Measurements from ENCODE around the gene C16orf90.

C16orf90 gene

DNA sequence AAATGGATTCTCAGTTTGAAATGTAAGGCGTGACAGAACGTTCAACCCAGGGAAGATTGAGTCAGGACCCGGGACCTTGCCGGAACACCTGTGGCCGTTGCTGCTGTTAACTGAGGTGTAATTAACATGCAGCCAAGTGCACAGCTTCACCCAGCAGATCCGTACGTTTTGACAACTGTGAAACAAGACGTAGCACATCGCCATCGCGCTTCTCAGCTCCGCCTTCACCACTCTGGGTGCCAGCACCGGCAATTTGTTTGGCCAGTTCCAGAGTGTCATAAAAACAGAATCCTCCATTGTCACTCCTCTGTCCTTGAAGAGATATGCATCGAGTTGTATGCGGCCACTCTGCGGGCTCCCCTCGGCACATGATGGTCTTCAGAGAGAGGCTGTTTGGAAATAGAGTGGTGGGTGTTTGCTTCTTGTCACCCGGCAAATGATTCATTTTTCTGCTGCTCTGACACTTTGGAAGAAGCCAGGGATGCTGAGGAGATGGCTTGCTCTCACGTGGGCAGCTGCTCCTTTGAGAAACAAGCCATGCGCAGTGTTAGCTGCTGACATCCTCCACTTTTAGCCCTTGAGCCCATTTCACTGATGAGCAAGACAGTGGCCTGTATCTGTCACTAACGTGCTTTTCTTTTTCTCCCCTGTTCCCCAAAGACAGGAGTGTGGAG, 29.2 kb downstream of the C16orf90 start:
- DNase-seq (ENCODE audit: low spot score): no peak

DNA sequence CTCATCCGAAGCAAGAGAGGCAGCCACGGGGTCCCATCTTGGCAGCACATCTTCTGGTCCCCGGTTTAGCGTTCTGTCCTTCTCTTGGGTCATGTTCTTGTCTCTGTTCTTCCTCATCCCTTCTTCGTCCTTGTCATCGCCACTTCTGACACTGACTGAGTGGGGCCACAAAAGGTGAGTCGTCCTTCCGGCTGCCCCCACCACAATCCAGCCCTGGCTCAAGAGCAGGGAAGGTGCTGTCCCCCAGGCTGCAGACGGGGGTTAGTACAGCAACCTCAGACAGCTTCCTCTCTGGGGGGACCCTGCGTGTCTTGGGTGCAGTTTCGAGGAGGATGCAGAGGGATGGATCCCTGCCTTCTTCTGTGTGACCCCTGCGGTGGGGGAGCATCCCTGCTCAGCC, 30.0 kb downstream of the C16orf90 start:
- no peak for DNase-seq (ENCODE audit: low spot score)

DNA sequence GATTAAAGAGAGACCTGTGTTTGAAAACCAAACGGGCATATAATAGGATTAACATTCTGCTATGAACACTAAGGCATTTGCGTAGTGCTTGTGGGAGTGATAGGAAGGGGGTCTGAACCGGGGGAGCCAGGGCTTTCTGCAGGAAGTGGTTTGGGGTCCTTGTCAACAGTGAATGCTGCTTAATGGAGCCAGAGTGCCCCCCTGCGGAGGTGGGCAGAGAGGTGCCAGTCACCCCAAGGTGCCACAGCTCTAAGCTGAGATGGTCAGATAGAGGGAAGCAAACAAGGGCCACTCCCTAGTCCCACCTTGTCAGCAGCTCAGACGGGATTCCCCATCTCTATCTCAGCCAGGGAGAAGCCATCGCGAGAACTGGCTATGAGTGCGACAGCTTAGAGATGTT, 34.1 kb downstream of the C16orf90 start:
- DNase-seq (ENCODE audit: low spot score): peak; percentile 67

- DNase-seq (ENCODE audit: low spot score): no peak
These were observed 34.7 kb downstream of the C16orf90 start for GRCh38 chr16:3460585-3460984.

DNA sequence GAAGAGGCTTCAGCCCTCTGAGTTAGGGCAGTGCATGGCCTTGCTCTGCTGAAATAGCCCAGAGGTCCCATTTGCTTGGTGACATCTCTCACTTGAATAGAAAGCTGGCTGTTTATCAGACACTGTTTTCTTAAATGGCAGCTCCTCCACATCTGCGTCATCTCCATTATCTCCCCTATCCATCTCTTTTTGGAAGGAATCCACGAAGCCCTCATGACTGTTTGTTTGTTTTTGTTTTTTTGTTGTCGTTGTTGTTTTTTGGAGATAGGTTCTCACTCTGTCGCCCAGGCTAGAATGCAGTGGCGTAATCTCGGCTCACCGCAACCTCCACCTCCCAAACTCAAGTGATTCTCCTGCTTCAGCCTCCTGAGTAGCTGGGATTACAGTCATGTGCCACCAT, 35.2 kb downstream of the C16orf90 start:
- DNase-seq (ENCODE audit: low spot score): peak; percentile 29

DNA sequence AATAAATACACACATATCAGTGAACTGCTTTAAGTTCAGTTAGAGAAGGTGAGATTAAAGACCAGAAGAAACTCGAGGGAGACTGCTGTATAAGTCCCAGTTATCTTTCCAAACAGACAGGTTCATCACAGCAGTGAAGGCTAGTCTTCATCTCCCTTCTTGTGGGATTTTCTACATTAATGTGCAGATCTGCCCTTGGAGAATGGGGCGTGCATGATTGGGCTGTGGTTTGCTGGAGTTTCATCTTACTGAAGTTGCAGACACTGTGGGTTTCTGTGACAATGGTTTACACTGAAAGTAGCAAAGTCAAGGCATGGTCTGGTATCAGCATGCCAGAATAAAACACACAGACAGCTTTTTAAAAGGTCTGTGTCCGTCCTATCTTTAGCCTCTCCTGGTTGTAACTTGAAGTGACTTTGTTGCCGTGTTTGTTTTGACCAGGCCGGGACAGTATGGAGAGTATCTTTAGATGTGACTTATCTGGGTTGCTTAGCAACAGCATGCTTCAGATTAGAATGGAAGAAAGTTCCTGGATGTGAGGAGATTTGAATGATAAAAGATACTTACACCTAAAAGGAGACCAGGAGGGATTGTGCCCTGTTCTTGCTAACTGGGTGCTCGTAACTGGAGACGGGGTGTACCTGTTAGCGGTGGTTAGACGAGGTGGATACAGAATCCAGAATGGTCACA, 35.7 kb downstream of the C16orf90 start:
- DNase-seq (ENCODE audit: low spot score): peak; percentile 37

DNA sequence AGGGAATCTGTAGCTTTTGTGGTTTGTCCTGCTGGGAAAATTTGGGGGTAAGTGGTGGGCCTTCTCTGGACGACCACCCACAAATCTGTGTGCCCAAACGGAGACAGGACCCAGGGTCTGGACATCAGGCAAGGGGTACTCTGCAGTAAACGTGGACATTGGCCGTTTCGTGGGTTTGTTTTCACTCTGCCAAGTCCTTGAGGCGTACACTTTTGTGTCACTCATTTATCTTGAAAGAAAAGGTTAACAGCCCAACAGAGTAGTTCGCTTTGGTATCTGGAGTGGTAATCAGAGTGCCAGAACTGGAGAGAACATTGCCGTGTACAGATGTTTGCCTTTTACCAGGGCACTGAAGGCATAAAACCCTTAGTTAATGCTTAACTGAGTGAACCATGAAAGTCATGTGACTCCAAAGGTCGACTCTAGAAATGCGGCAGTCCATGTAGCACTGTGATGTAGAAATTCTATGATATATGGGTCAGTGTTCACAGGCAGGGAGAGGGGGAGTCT, 36.4 kb downstream of the C16orf90 start:
- peak; percentile 56 for DNase-seq (ENCODE audit: low spot score)

DNA sequence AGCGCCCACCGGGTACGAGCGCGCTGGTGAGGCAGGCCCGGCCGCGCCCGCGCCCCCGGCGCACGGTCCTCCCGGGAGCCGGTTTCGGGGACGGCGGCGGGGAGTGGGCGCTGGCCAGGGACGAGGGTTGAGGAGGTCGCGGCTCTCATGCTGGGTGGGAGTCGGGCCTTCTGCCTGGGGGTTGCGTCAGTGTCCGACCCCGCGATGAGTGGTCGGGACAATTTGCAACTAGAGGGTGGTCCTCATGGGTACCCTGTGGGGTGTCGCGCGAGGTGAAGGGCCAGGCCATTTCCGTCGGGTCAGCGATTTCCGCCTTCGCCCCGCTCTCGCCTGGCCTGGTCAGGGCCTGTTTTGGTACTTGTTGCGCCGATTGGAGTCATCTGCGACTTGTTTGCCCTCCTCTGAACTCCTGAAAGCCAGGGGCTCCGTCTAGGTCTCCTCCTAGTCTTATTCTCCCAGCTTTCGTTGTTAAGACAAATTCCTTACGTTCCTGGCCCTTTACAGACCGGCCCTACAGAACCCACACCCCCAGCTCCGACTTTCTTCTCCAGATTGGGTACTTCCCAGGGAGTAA, 36.9 kb downstream of the C16orf90 start:
- peak; percentile 45 for DNase-seq (ENCODE audit: low spot score)

DNA sequence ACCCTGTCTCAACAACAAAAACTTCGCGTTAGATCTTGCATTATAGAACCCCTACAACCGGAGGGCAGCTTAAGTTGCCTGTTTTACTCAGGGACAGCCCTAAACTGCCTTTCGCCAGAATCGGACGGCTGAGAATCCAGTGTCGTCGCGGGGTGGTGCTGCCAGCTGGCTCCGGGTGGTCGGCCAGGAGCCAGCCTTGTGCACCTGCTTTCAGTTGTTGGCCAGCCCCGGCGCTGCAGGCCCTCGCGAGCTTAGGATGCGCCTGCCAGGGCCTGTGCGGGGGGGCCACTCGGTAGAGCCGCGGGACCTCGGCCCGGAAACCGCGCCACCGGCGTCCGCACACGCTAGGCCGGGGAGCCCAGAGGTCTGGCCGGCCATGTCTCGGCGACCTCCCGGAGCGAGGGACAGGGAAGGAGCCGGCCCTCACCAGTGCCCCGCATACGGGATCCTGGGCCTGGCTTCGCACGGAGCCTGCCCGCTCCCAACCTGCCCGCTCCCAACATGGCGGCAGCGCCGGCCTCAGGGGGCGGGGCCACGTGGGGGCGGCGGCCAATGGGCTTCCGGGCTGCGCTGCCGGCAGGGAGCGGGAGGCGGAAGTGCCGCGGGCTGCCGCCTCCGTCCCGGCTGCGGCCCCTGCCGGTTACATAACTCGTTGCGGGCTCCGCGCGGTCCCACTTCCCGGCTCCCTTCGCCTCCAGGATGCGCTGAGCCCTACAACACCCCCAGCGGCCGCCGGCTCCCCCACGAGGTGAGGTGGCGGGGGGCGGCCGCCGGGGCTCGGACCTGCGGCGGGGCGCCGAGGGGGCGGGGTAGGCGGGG, 37.6 kb downstream of the C16orf90 start:
- peak; percentile 93 for DNase-seq (ENCODE audit: low spot score)

- DNase-seq (ENCODE audit: low spot score): no peak
These were observed 40.6 kb downstream of the C16orf90 start for GRCh38 chr16:3454631-3455147.

DNA sequence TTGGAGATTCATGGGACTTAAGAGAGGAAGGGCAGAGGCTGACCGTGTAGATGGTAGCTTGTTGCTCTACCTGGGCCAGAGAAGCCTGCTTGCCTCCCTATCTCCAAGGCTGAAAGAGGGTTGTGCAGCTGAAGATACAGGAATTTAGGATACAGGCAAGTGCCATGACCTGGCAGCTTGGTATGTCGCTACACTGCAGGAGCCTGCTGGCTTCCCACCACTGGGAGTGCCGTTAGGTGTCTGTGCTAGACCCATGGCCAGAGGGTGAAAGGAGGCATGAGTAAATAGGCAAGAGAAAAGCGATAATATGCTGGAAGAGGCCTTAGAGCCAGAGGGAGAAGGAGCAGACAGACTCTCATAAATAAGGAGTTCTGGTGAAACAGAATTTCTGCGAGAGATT, 41.2 kb downstream of the C16orf90 start:
- DNase-seq (ENCODE audit: low spot score): no peak

- peak; percentile 34 for DNase-seq (ENCODE audit: low spot score)
These were observed 51.3 kb downstream of the C16orf90 start for GRCh38 chr16:3444032-3444388.
